Breast epithelium (tissue), 4 donors: Measurements from ENCODE around the gene CXCL17. TPM values are rescaled to one million over a fixed set of nuclear protein-coding genes. Genes with fewer than 3 reads are reported as not detected.

Experiments used
- DNase-seq, 2 donors: peaks; one replicate each; pipeline ENCODE4 v3.0.0-alpha.2; 2019; ENCODE audit warnings: low spot score in 2 of 2
- H3K27ac ChIP-seq, 2 donors: fragments of 200-600 bp; sonication (generic) in 1 of 2; one replicate each; pipeline ENCODE4 v1.5.1; 2016 to 2019; ENCODE audit warnings: mild to moderate bottlenecking in 1 of 2
- H3K27me3 ChIP-seq, 2 donors: fragments of 200-600 bp; sonication (generic) in 1 of 2; one replicate each; pipeline versions ENCODE4 v1.5.1 to v1.6.0; 2017 to 2019; ENCODE audit warnings: control low read depth in 1 of 2, mild to moderate bottlenecking in 1 of 2
- H3K36me3 ChIP-seq: fragments of 200-600 bp; one replicate; pipeline ENCODE4 v1.5.1; 2019
- H3K4me1 ChIP-seq, 2 donors: fragments of 200-600 bp; sonication (generic); one replicate each; pipeline ENCODE4 v1.5.1; 2016 to 2019; ENCODE audit warnings: control low read depth in 1 of 2
- H3K4me3 ChIP-seq, 3 donors: fragments of 200-600 bp; sonication (generic); 1 replicate in 2 of 3; 2 replicates in 1 of 3; pipeline ENCODE4 v1.5.1; 2016 to 2019; ENCODE audit warnings: mild to moderate bottlenecking in 3 of 3, moderate library complexity in 2 of 3
- H3K9me3 ChIP-seq, 2 donors: fragments of 200-600 bp; sonication (generic) in 1 of 2; one replicate each; pipeline ENCODE4 v1.5.1; 2016 to 2019; ENCODE audit warnings: control low read depth in 1 of 2
- POLR2A ChIP-seq: fragments of 450-650 bp; IDR thresholded peaks from one replicate; pipeline ENCODE4 v1.6.1; 2016; ENCODE audit warnings: antibody characterized with exemption, mild to moderate bottlenecking, moderate library complexity
- POLR2AphosphoS5 ChIP-seq, 3 donors: sonication (generic); formaldehyde crosslinking; IDR thresholded peaks; one replicate each; pipeline ENCODE4 v1.6.1; 2017; ENCODE audit warnings: antibody characterized with exemption in 3 of 3
- intact Hi-C: fragments of 100-400 bp; cut with DNase I; formaldehyde crosslinking; loops from one replicate; pipeline ENCODE4 v1.15.1; 2023; ENCODE audit warnings: low total_unique reads
- total RNA-seq, 3 donors: library from RNA; depleted of rRNA; stranded (reverse); fragments of >200 nt; gene quantifications; one replicate each; pipeline ENCODE4 v1.1.0, GENCODE V29; 2016
- TF ChIP-seq, protein P1 (sequence below), 3 donors: fragments of 450-650 bp; IDR thresholded peaks; one replicate each; pipeline ENCODE4 v1.5.1; 2016 to 2017; ENCODE audit warnings: antibody characterized with exemption in 3 of 3, mild to moderate bottlenecking in 3 of 3, moderate library complexity in 3 of 3

The CXCL17 gene
- total RNA-seq, 3 donors from 2014 or later: 2.2 to 2.9 TPM; not detected in 1

DNA sequence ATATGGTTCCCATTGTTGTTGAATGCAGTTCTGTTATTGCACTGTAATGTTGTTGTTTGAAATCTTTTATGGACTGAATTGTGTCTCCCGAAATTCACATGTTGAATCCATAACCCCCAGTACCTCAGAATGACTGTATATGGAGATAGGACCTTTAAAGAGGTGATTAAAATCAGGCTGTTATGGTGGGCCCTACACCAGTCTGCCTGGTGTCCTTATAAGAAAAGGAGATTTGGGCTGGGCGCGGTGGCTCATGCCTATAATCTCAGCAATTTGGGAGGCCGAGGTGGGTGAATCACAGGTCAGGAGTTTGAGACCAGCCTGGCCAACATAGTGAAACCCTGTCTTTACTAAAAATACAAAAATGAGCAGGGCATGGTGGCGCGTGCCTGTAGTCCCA, 7.4 kb downstream of the CXCL17 start:
- no peak overlapping the region for H3K27ac ChIP-seq
- intact Hi-C loops: no loop called here
- TF ChIP-seq, protein P1, sequence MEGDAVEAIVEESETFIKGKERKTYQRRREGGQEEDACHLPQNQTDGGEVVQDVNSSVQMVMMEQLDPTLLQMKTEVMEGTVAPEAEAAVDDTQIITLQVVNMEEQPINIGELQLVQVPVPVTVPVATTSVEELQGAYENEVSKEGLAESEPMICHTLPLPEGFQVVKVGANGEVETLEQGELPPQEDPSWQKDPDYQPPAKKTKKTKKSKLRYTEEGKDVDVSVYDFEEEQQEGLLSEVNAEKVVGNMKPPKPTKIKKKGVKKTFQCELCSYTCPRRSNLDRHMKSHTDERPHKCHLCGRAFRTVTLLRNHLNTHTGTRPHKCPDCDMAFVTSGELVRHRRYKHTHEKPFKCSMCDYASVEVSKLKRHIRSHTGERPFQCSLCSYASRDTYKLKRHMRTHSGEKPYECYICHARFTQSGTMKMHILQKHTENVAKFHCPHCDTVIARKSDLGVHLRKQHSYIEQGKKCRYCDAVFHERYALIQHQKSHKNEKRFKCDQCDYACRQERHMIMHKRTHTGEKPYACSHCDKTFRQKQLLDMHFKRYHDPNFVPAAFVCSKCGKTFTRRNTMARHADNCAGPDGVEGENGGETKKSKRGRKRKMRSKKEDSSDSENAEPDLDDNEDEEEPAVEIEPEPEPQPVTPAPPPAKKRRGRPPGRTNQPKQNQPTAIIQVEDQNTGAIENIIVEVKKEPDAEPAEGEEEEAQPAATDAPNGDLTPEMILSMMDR (IDR thresholded peaks at IDR 0.05): no peak
- TF ChIP-seq POLR2AphosphoS5 (IDR thresholded peaks at IDR 0.05) (no peak), POLR2A (no peak)
- H3K27me3 ChIP-seq: no peaks in the 10 kb centered on the region
- no peaks in the 10 kb centered on the region for H3K36me3 ChIP-seq
- H3K4me3 ChIP-seq: no peak overlapping the region
- H3K4me1 ChIP-seq: no peaks in the 10 kb centered on the region
- DNase-seq: no peak
- H3K9me3 ChIP-seq: no peaks in the 10 kb centered on the region

DNA sequence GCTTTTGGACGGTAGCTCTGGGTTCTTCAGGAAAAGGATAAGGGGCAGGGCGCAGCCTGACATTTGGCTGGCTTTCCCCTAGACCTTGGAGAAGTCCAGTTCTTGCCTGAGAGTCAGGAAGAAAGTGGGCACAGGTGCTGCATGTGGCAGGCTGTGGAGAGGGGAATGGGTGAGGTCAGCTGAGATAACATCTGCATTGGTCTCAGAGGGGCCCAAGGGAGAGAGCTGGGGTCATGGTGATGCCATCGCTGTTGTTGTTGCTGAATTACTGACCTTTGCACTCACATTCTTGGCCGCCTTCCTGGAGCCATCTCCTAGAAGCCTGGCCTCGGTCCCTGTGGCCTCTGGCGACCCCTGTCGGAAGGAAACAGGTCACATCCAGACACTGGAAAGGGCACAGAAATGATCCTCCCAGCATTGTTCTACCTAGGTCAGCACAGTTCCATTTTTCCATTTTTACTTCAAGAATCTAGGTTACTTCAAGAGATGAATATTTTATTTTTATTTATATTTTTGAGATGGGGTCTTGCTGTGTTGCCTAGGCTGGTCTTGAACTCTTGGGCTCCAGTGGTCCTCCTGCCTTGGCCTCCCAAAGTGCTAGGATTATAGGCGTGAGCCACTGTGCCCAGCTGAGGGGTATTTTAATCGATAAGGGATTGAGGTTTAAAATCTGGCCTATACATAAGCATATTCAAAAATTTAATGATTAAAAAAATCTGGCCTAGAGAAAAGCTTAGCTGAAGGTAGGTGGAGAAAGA, 9.1 kb downstream of the CXCL17 start:
- H3K4me3 ChIP-seq: no peak overlapping the region
- peak overlapping the region; percentile 6 to 60 for H3K27ac ChIP-seq
- no peak for TF ChIP-seq POLR2A
- TF ChIP-seq, protein P1 (IDR thresholded peaks at IDR 0.05): peak in 2 of 3 donors; percentile 53 to 54
- peak in 2 of 3 donors; percentile 25 to 81 for TF ChIP-seq POLR2AphosphoS5 (IDR thresholded peaks at IDR 0.05)
- DNase-seq: peak in 1 of 2 donors; percentile 83
- H3K36me3 ChIP-seq: no peaks in the 10 kb centered on the region
- H3K9me3 ChIP-seq: no peaks in the 10 kb centered on the region
- no peaks in the 10 kb centered on the region for H3K27me3 ChIP-seq
- intact Hi-C loops: no loop called here
- no peaks in the 10 kb centered on the region for H3K4me1 ChIP-seq

DNA sequence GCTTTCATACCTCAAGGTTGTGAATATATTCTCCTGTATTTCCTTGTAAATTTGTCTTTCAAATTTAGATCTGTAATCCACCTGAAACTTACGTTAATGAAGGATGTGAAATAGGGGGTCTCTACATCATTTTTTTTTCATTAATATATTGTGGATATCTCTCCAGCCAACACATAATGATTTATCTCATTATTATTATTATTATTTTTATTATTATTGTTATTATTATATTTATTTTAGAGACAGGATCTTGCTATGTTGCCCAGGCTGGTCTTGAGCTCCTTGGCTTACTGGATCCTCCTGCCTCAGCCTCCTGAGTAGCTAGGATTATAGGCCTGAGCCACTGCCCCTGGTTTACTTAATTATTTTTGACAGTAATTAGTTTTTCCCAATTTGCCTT, 11.3 kb downstream of the CXCL17 start:
- DNase-seq: no peak
- H3K4me1 ChIP-seq: no peaks in the 10 kb centered on the region

DNA sequence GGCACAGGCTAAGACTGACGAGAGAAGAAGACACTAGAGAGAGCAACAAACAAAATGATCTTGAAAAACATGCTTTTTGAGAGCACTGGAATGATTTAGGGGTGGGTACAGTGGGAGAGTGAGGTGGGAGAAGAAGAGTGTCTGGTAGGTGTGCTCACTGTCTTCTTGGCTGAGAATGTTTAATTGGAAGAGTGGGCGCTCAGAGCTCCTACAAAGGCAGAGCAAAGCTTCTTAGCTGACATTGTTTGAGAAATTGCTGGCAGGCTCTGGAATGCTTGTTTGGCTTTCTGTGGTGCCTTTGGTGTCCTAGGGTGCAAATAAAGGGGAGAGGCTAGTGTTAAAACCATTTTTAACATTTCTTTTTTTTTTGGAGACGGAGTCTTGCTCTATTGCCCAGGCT, 14.1 kb downstream of the CXCL17 start:
- H3K4me1 ChIP-seq: no peaks in the 10 kb centered on the region
- H3K9me3 ChIP-seq: no peaks in the 10 kb centered on the region
- no peak for TF ChIP-seq POLR2A
- no peak for TF ChIP-seq POLR2AphosphoS5 (IDR thresholded peaks at IDR 0.05)
- TF ChIP-seq, protein P1 (IDR thresholded peaks at IDR 0.05): no peak
- no peaks in the 10 kb centered on the region for H3K27me3 ChIP-seq
- no peak overlapping the region for H3K4me3 ChIP-seq
- no peak overlapping the region for H3K27ac ChIP-seq
- intact Hi-C loops: no loop called here
- H3K36me3 ChIP-seq: no peaks in the 10 kb centered on the region
- DNase-seq: no peak

More for the DNA sequence above, 11.3 kb downstream of the CXCL17 start:
- Histone ChIP-seq H3K9me3 (no peaks in the 10 kb centered on the region), H3K27ac (no peak overlapping the region), H3K27me3 (no peaks in the 10 kb centered on the region), H3K36me3 (no peaks in the 10 kb centered on the region), H3K4me3 (no peak overlapping the region)
- intact Hi-C loops: no loop called here
- TF ChIP-seq POLR2A (no peak), POLR2AphosphoS5 (IDR thresholded peaks at IDR 0.05) (no peak)
- TF ChIP-seq, protein P1 (IDR thresholded peaks at IDR 0.05): no peak

DNA sequence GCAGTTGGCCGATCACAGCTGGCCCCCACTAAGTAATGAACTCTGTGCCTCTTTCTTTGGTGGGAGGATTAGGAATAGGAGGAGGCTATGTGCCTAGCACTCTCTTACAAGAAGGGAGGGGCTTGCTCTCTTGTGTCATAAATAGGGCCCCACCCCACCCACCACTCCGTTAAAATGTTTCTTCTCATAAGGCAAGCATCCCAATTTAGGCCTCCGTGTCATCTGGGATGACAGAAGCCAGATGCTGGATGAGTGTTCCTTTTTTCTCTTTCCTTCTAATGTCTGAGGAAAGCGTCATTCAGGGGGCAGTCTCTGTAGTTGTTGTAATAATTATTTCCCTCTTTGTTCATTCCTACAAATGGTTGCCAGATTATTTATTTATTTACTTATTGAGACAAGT, 15.4 kb downstream of the CXCL17 start, which contains the start of gene LIPE:
LIPE (minus strand) TSS at position 76 of the 400 bp plus-strand sequence. CDS start 239 bp downstream, outside the sequence.
- intact Hi-C loops: no loop called here
- no peak for DNase-seq
- Histone ChIP-seq H3K27ac (peak within 1 kb of the TSS in 1 of 2 donors; percentile 5), H3K4me1 (no peaks in the 10 kb centered on the region), H3K36me3 (no peaks in the 10 kb centered on the region), H3K9me3 (no peaks in the 10 kb centered on the region), H3K27me3 (no peaks in the 10 kb centered on the region), H3K4me3 (no peak within 1 kb of the TSS)
- TF ChIP-seq POLR2AphosphoS5 (IDR thresholded peaks at IDR 0.05): no peak
- no peak for TF ChIP-seq POLR2A
- TF ChIP-seq, protein P1 (IDR thresholded peaks at IDR 0.05): no peak
